MM.1S (cell line): ENCODE data around the gene OXSR1.

Experiments
- CTCF ChIP-seq: fragments of 300-600 bp; sonication (generic); IDR thresholded peaks from 2 replicates; pipeline ENCODE4 v1.5.1; 2016; ENCODE audit warnings: antibody characterized with exemption, low read length, mixed read lengths
- EZH2 ChIP-seq: fragments of 300-600 bp; sonication (generic); optimal IDR thresholded peaks from 2 replicates; pipeline ENCODE3; 2017; ENCODE audit warnings: low read depth, mild to moderate bottlenecking, antibody characterized with exemption, low read length, mixed read lengths
- EZH2phosphoT487 ChIP-seq: fragments of 300-600 bp; sonication (generic); IDR thresholded peaks from 2 replicates; pipeline ENCODE4 v1.6.1; 2018; ENCODE audit warnings: antibody characterized with exemption, low read length

DNA sequence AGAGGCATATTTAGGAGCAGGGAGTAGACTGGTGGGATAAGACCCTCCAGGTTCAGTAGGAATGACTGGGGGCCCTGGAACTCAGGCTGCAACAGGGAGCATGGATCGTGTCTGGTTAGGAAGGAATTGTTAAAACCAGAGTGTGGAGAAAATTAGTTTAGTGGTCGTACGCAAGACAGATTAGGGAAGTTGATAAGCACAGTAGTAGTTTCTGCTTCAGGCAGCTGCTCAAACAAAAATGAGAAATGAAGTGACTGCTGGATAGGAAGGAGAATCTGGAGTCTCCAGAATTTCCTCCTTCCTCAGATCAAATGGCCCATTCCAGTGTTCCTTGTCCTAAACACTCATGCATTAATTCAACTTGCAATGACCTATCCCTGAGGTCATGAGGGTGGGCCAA, 15.6 kb upstream of the OXSR1 start:
- no peak for TF ChIP-seq EZH2phosphoT487
- TF ChIP-seq CTCF, result no peak
- no peak for TF ChIP-seq EZH2
